ENCODE measurements around the gene BMP2K.

The BMP2K gene

DNA sequence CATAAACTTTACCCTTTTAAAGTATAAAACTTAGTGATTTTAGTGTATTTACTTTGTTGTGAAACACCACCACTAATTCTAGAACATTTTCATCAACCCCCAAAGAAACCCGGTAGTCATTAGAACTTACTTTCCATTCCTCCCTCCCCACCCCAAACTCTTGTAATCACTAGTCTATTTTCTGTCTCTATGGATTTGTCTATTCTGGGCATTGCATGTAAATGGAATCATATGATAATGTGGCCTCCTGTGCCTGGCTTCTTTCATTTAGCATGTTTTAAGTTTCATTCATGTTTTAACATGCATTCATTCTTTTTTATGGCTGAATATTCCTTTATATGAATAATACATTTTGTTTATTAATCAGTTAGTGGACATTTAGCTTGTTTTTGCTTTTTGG, 27.8 kb downstream of the BMP2K start:
- Histone ChIP-seq H3K36me3 (ENCODE audit: insufficient read depth, low read length) (no peaks in the 10 kb centered on the region; the same call in 1 of the 2 replicates), H3K9me3 (ENCODE audit: insufficient read depth, low read depth, low read length) (0 out of 2 replicates have a peak, but pooled peaks cover 6% of the 10 kb centered on the region), H2AFZ (ENCODE audit: low read length) (no peak overlapping the region), H3K4me1 (ENCODE audit: insufficient read depth, low read length, poor library complexity, severe bottlenecking) (peaks cover 38% of the 10 kb centered on the region), H3K9me2 (replicated peaks; ENCODE audit: low read depth, low read length) (no peaks in the 10 kb centered on the region), H3K79me2 (ENCODE audit: insufficient read depth, low read length) (peaks cover 99% of the 10 kb centered on the region), H3K4me3 (ENCODE audit: low read length, poor library complexity, severe bottlenecking) (no peak overlapping the region), H3K9ac (ENCODE audit: low read depth, low read length, poor library complexity, severe bottlenecking) (no peak overlapping the region), H3K4me2 (ENCODE audit: low read depth, low read length, poor library complexity, severe bottlenecking) (no peak overlapping the region), H4K20me1 (ENCODE audit: insufficient read depth, low read length, poor library complexity, severe bottlenecking) (peaks cover 88% of the 10 kb centered on the region), H3K27me3 (ENCODE audit: insufficient read depth, low read length, poor library complexity, severe bottlenecking) (no peaks in the 10 kb centered on the region), H3F3A (ENCODE audit: low read depth) (no peaks in the 10 kb centered on the region)
- TF ChIP-seq EZH2phosphoT487 (IDR thresholded peaks at IDR 0.05; ENCODE audit: borderline replicate concordance) = no peak
- TF ChIP-seq, protein P1, sequence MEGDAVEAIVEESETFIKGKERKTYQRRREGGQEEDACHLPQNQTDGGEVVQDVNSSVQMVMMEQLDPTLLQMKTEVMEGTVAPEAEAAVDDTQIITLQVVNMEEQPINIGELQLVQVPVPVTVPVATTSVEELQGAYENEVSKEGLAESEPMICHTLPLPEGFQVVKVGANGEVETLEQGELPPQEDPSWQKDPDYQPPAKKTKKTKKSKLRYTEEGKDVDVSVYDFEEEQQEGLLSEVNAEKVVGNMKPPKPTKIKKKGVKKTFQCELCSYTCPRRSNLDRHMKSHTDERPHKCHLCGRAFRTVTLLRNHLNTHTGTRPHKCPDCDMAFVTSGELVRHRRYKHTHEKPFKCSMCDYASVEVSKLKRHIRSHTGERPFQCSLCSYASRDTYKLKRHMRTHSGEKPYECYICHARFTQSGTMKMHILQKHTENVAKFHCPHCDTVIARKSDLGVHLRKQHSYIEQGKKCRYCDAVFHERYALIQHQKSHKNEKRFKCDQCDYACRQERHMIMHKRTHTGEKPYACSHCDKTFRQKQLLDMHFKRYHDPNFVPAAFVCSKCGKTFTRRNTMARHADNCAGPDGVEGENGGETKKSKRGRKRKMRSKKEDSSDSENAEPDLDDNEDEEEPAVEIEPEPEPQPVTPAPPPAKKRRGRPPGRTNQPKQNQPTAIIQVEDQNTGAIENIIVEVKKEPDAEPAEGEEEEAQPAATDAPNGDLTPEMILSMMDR (conservative IDR thresholded peaks at IDR 0.05; ENCODE audit: low read length) = no peak

DNA sequence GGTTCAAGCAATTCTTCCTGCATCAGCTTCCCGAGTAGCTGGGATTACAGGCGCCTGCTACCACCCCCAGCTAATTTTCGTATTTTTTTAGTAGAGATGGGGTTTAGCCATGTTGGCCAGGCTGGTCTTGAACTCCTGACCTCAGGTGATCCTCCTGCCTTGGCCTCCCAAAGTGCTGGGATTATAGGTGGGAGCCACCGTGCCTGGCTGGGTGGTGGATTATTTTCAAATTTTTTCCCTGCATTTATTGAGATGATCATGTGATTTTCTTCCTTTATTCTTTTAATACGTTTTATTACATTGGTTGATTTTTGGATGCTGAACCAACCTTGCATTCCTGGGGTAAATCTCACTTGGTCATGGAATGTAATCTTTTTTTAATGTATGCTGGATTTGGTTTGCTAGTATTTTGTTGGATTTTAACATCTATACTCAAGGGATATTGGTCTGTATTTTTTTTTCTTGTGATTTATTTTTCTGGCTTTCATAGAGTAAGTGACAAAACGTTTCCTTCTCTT, 30.9 kb downstream of the BMP2K start:
- Histone ChIP-seq H3K27me3 (ENCODE audit: insufficient read depth, low read length, poor library complexity, severe bottlenecking) (no peaks in the 10 kb centered on the region), H4K20me1 (ENCODE audit: insufficient read depth, low read length, poor library complexity, severe bottlenecking) (peaks cover 83% of the 10 kb centered on the region), H2AFZ (ENCODE audit: low read length) (no peak overlapping the region), H3K4me1 (ENCODE audit: insufficient read depth, low read length, poor library complexity, severe bottlenecking) (peaks cover 26% of the 10 kb centered on the region), H3K4me3 (ENCODE audit: low read length, poor library complexity, severe bottlenecking) (no peak overlapping the region), H3F3A (ENCODE audit: low read depth) (no peaks in the 10 kb centered on the region), H3K9me2 (replicated peaks; ENCODE audit: low read depth, low read length) (no peaks in the 10 kb centered on the region), H3K36me3 (ENCODE audit: insufficient read depth, low read length) (no peaks in the 10 kb centered on the region; the same call in 1 of the 2 replicates), H3K79me2 (ENCODE audit: insufficient read depth, low read length) (peaks cover 100% of the 10 kb centered on the region), H3K9me3 (ENCODE audit: insufficient read depth, low read depth, low read length) (0 out of 2 replicates have a peak, but pooled peaks cover 6% of the 10 kb centered on the region), H3K4me2 (ENCODE audit: low read depth, low read length, poor library complexity, severe bottlenecking) (no peak overlapping the region), H3K9ac (ENCODE audit: low read depth, low read length, poor library complexity, severe bottlenecking) (no peak overlapping the region)
- no peak for TF ChIP-seq EZH2phosphoT487 (IDR thresholded peaks at IDR 0.05; ENCODE audit: borderline replicate concordance)
- TF ChIP-seq, protein P1 (conservative IDR thresholded peaks at IDR 0.05; ENCODE audit: low read length) = no peak

DNA sequence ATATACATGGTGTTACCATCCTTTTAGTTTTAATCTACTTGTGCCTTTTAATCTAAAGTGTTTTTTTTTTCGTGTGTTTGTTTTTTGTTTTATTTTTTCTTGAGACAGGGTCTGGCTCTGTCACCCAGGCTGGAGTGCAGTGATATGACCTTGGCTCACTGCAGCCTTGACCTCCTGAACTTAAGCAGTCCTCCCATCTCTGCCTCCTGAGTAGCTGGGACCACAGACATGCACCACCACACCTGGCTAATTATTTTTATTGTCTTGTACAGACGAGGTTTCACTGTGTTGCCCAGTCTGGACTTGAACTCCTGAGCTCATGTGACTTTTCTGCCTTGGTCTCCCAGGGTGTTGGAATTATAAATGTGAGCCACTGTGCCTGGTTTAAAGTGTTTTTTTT, 33.1 kb downstream of the BMP2K start:
- peaks cover 85% of the 10 kb centered on the region for H4K20me1 ChIP-seq (ENCODE audit: insufficient read depth, low read length, poor library complexity, severe bottlenecking)
- H3K27me3 ChIP-seq (ENCODE audit: insufficient read depth, low read length, poor library complexity, severe bottlenecking) = no peaks in the 10 kb centered on the region
- no peaks in the 10 kb centered on the region; the same call in 1 of the 2 replicates for H3K36me3 ChIP-seq (ENCODE audit: insufficient read depth, low read length)
- no peak overlapping the region for H2AFZ ChIP-seq (ENCODE audit: low read length)
- peaks cover 100% of the 10 kb centered on the region for H3K79me2 ChIP-seq (ENCODE audit: insufficient read depth, low read length)
- H3K4me3 ChIP-seq (ENCODE audit: low read length, poor library complexity, severe bottlenecking) = no peak overlapping the region
- H3K9me2 ChIP-seq (replicated peaks; ENCODE audit: low read depth, low read length) = no peaks in the 10 kb centered on the region
- H3F3A ChIP-seq (ENCODE audit: low read depth) = no peaks in the 10 kb centered on the region
- no peak overlapping the region for H3K4me2 ChIP-seq (ENCODE audit: low read depth, low read length, poor library complexity, severe bottlenecking)
- H3K4me1 ChIP-seq (ENCODE audit: insufficient read depth, low read length, poor library complexity, severe bottlenecking) = peaks cover 28% of the 10 kb centered on the region
- no peak overlapping the region for H3K9ac ChIP-seq (ENCODE audit: low read depth, low read length, poor library complexity, severe bottlenecking)
- TF ChIP-seq, protein P1 (conservative IDR thresholded peaks at IDR 0.05; ENCODE audit: low read length) = no peak
- TF ChIP-seq EZH2phosphoT487 (IDR thresholded peaks at IDR 0.05; ENCODE audit: borderline replicate concordance) = no peak
- H3K9me3 ChIP-seq (ENCODE audit: insufficient read depth, low read depth, low read length) = 0 out of 2 replicates have a peak, but pooled peaks cover 6% of the 10 kb centered on the region

Measured in Loucy (cell line).